Left ventricle myocardium inferior (tissue), 1 donor: Measurements from ENCODE around the gene ZNF763. TPM values are rescaled to one million over a fixed set of nuclear protein-coding genes. Genes with fewer than 3 reads are reported as not detected.
"Not testable (repeated sequence)": the region's sequence is repeated elsewhere in the genome, so short reads cannot be mapped to it uniquely, and the experiment has no call there.

Experiments used
- DNase-seq: peaks from one replicate; pipeline ENCODE4 v3.0.0-alpha.2; 2020
- H3K27ac ChIP-seq: fragments of 200-600 bp; replicated peaks from 2 replicates; pipeline ENCODE4 v1.8.0; 2021
- H3K27me3 ChIP-seq: fragments of 200-600 bp; 2 replicates; pipeline ENCODE4 v1.8.0; 2021; ENCODE audit warnings: low read depth
- H3K36me3 ChIP-seq: fragments of 200-600 bp; 2 replicates; pipeline ENCODE4 v1.8.0; 2021
- H3K4me1 ChIP-seq: fragments of 200-600 bp; 2 replicates; pipeline ENCODE4 v1.8.0; 2021
- H3K4me3 ChIP-seq: fragments of 200-600 bp; 2 replicates; pipeline ENCODE4 v1.8.0; 2021; ENCODE audit warnings: mild to moderate bottlenecking, moderate library complexity
- H3K9me3 ChIP-seq: fragments of 200-600 bp; replicated peaks from 2 replicates; pipeline ENCODE4 v1.8.0; 2021
- CTCF ChIP-seq: fragments of 200-600 bp; IDR thresholded peaks from 2 replicates; pipeline ENCODE4 v1.8.0; 2021; ENCODE audit warnings: antibody characterized with exemption, mild to moderate bottlenecking, borderline replicate concordance
- intact Hi-C: fragments of 100-400 bp; cut with micrococcal nuclease; formaldehyde crosslinking; loops from one replicate; pipeline ENCODE4 v1.11.0; 2022
- long read RNA-seq: library from polyadenylated mRNA; unstranded; transcript quantifications from one replicate; pipeline ENCODE4 v2.0.0, GENCODE V29; 2021
- total RNA-seq: library from RNA; stranded (reverse); fragmentation: NEBNext Ultra II Directional; extraction: Animal tissue kit (Norgen Biotek cat#: 25700); gene quantifications from one replicate; pipeline ENCODE4 v1.2.1, GENCODE V29; 2021
- donor health status: DM: no; HTN: yes; CAD: no; lungs with severe emphysema.

ZNF763 gene
- 3.1 TPM for total RNA-seq
- long read RNA-seq, partial matches to known transcripts: 0 of 4 reads
- long read RNA-seq, other reads (novel, unspliced or antisense): 1 of 4 reads

GRCh38 chr19:11964858-11965645, at the start of gene ZNF763:
TSS of gene ZNF763 (plus strand) at chr19:11965040. CDS start at chr19:11965209, 169 bp downstream.
- DNase-seq: peak; percentile 95
- Histone ChIP-seq H3K27me3 (no peaks in the 10 kb centered on the region), H3K4me1 (peaks cover 21% of the 10 kb centered on the region), H3K9me3 (no peaks in the 10 kb centered on the region), H3K27ac (peak within 1 kb of the TSS; percentile 94), H3K36me3 (no peaks in the 10 kb centered on the region), H3K4me3 (peak within 1 kb of the TSS; percentile 82)
- no peak for TF ChIP-seq CTCF
- intact Hi-C loops: no loop called here

- Histone ChIP-seq H3K4me3 (no peak overlapping the region), H3K27ac (no peak overlapping the region), H3K4me1 (peaks cover 36% of the 10 kb centered on the region), H3K9me3 (no peaks in the 10 kb centered on the region), H3K27me3 (no peaks in the 10 kb centered on the region), H3K36me3 (no peaks in the 10 kb centered on the region)
- intact Hi-C loops: loop anchor here (10.0 kb wide), 1 partner anchor 63 kb away; no protein-coding TSS in a partner anchor
- TF ChIP-seq CTCF: no peak
- DNase-seq: no peak
Measured at GRCh38 chr19:11921852-11922495, 42.9 kb upstream of the ZNF763 start.

GRCh38 chr19:11924886-11925650, 39.8 kb upstream of the ZNF763 start, which contains the start of gene ZNF700:
TSS of gene ZNF700 (plus strand) at chr19:11925107. CDS start at chr19:11925211, 104 bp downstream.
- H3K27ac ChIP-seq: peak within 1 kb of the TSS; percentile 93
- no peak for TF ChIP-seq CTCF
- H3K9me3 ChIP-seq: no peaks in the 10 kb centered on the region
- peak within 1 kb of the TSS; percentile 84 for H3K4me3 ChIP-seq
- intact Hi-C loops: loop anchor here (10.0 kb wide), 1 partner anchor 60 kb away; no protein-coding TSS in a partner anchor
- H3K27me3 ChIP-seq: no peaks in the 10 kb centered on the region
- peak; percentile 95 for DNase-seq
- peaks cover 36% of the 10 kb centered on the region for H3K4me1 ChIP-seq
- peaks cover 3% of the 10 kb centered on the region for H3K36me3 ChIP-seq

- Histone ChIP-seq H3K4me1 (peaks cover 36% of the 10 kb centered on the region), H3K4me3 (peak overlapping the region; percentile 84), H3K27ac (peak overlapping the region; percentile 93)
- intact Hi-C loops: loop anchor here (10.0 kb wide), 1 partner anchor 59 kb away; no protein-coding TSS in a partner anchor
- H3K36me3 ChIP-seq, H3K9me3 ChIP-seq, H3K27me3 ChIP-seq, DNase-seq: not testable (repeated sequence)
Measured at GRCh38 chr19:11925651-11926187, 39.1 kb upstream of the ZNF763 start.

- no peak for DNase-seq
- Histone ChIP-seq H3K4me3 (no peak overlapping the region), H3K27me3 (no peaks in the 10 kb centered on the region), H3K9me3 (no peaks in the 10 kb centered on the region), H3K4me1 (peaks cover 36% of the 10 kb centered on the region), H3K27ac (no peak overlapping the region), H3K36me3 (peaks cover 16% of the 10 kb centered on the region)
- intact Hi-C loops: loop anchor here (10.0 kb wide), 1 partner anchor 58 kb away; no protein-coding TSS in a partner anchor
- no peak for TF ChIP-seq CTCF
Measured at GRCh38 chr19:11927227-11927626, 37.6 kb upstream of the ZNF763 start.
